ENCODE results near the gene RSPH9.
A peak's percentile ranks its signal among the peaks of the same experiment; 100 is the strongest.
"Not testable (repeated sequence)": the region's sequence is repeated elsewhere in the genome, so short reads cannot be mapped to it uniquely, and the experiment has no call there.

Gene RSPH9

DNA sequence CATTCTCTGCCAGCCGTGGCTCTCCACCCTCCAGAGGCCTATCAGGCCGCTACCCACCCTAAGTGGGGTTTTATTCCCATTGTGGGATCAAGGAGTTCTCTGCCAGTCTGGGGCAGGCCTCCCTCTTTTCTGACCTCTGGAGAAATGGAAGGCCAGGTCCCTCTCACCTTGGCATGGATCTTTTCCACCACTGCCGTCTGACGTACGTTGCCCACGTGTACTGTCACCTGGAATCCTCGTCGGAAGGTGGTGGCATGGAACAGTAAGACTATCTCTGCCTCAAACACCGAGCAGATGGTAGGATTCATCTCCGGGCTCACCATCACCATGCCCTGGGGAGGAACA lies 23.0 kb upstream of the RSPH9 start:
- Histone ChIP-seq H3K36me3 (ENCODE audit: control insufficient read depth, insufficient read depth, low read length) (peaks cover 46% of the 10 kb centered on the region), H3K27ac (ENCODE audit: low read depth, low read length) (no peak overlapping the region), H3K27me3 (ENCODE audit: control insufficient read depth, insufficient read depth, low read length) (no peaks in the 10 kb centered on the region), H3K4me3 (ENCODE audit: low read length) (no peak overlapping the region), H3K9ac (ENCODE audit: low read length) (no peak overlapping the region), H3K4me1 (ENCODE audit: control insufficient read depth, insufficient read depth, low read length) (peaks cover under 1% of the 10 kb centered on the region)

DNA sequence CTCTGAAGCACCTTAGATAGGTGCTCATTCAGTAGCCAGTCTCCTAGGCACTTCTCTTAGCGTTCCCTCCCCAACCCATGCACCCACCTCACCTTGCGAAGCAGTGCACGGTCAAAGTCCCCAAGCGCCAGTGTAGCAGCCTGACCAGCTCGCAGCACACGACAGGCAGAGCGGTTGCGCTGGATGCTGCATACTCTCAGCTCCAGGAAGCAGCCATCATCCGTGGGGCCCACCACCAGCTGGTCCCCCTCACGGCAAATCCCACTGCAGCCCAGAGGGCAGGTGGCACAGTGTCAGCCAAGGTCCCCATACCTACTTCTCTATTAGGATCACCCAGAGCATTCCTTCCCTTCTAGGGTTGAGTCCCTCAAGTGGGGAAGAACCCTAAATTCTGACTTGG lies 22.3 kb upstream of the RSPH9 start:
- Histone ChIP-seq H3K36me3 (ENCODE audit: control insufficient read depth, insufficient read depth, low read length) (peaks cover 46% of the 10 kb centered on the region), H3K27me3 (ENCODE audit: control insufficient read depth, insufficient read depth, low read length) (no peaks in the 10 kb centered on the region), H3K9ac (ENCODE audit: low read length) (no peak overlapping the region), H3K4me3 (ENCODE audit: low read length) (no peak overlapping the region), H3K27ac (ENCODE audit: low read depth, low read length) (no peak overlapping the region), H3K4me1 (ENCODE audit: control insufficient read depth, insufficient read depth, low read length) (peaks cover 8% of the 10 kb centered on the region)

DNA sequence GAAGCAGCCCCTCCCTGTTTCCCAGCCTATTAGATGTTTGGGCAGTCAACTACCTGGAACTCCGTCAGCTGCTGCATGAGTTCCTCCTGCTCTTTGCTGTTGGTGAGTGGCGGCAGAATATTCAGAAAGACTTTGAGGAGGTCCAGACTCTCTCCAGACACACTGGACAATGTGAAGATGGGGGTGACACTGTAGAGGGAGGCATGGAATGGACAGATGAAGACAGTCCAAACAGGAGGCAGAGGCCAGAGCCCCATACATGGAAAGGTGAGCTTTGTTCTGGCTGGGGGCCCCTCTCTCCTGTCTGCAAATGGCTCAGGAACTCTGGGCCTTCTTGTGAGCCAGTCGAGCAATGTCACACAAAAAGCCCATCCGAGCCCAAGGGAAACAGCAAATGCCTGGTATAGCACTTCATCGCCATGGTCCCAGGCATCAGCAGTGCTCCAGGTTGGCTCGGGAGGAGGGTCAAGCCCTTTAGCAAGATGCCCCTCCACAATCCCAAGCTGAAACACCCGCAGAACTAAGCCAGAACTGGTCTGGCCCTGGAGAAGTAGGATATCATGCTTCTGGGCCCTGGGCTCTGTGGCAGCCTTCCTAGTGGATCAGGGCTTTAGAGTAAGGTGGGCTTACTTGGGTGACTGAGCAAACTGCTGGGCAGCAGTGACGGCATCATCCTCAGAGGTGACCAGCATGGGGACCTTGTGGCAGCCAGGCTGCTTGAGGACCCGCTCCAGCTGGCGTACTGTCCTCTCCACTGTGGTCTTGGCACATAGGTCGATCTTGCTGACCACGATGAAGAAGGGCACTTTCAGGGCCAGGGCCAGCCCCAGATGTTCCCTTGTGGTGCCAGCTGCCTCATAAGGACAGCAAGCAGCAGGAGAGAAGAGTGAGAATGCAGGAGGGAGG lies 20.7 kb upstream of the RSPH9 start:
- Histone ChIP-seq H3K36me3 (ENCODE audit: control insufficient read depth, insufficient read depth, low read length) (peaks cover 46% of the 10 kb centered on the region), H3K4me3 (ENCODE audit: low read length) (no peak overlapping the region)

DNA sequence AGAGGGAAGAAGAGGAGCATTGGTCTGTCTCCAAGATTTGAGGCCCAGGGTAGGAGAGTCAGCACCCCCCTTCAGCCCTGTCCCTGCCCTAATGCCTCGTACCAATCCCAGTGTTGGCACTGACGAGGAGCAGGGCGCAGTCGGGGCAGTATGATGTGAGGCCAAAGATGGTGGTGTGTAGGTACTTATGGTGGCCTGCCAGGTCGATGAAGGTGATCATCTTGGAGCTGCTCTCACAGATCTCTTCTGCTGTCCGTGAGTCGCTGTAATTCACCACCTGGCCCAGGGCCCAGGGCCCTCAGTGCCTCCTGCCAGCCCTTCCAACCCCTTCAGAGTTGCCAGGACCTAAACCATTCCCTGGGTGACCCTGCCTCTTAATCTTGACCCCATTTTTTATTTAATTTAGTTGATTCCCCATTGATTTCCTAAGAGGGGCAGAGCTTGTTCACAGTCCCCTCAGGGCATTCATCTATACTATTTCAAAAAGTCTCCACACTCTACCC lies 20.0 kb upstream of the RSPH9 start:
- H3K4me3 ChIP-seq (ENCODE audit: low read length): no peak overlapping the region
- H3K36me3 ChIP-seq (ENCODE audit: control insufficient read depth, insufficient read depth, low read length): peaks cover 46% of the 10 kb centered on the region
- H3K27ac ChIP-seq (ENCODE audit: low read depth, low read length): no peak overlapping the region
- H3K27me3 ChIP-seq (ENCODE audit: control insufficient read depth, insufficient read depth, low read length): no peaks in the 10 kb centered on the region
- no peak overlapping the region for H3K9ac ChIP-seq (ENCODE audit: low read length)
- peaks cover 8% of the 10 kb centered on the region for H3K4me1 ChIP-seq (ENCODE audit: control insufficient read depth, insufficient read depth, low read length)

More for the DNA sequence above, 20.7 kb upstream of the RSPH9 start:
- H3K27me3 ChIP-seq (ENCODE audit: control insufficient read depth, insufficient read depth, low read length): no peaks in the 10 kb centered on the region
- peaks cover 8% of the 10 kb centered on the region for H3K4me1 ChIP-seq (ENCODE audit: control insufficient read depth, insufficient read depth, low read length)
- no peak overlapping the region for H3K27ac ChIP-seq (ENCODE audit: low read depth, low read length)
- no peak overlapping the region for H3K9ac ChIP-seq (ENCODE audit: low read length)

DNA sequence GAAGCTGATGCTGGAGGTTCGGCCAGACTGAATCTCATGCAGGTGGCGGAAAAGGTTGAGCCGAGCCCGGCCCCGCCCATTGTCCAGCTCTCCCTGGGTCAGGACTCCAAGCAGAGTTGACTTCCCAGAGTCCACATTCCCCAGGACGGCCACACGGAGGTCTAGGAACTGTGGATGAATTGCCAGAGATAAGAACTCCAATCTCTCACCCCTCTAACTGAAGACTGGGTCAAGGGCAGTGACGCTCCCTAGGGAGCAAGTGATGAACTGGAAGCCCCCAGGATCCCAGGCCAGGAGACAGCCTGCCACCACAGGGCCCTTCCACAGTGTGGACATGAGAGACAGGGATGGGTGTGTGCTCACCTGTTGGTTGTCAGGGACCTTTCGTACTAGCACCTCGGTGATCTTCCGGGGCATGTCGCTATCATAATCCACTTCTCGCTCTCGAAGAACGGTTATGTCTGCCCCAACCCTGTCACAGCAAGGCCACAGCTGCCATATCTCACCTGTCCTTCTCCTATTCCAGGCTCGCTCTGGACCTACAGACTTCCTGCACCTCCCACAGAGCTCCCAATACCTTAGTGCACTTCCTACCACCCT lies 19.3 kb upstream of the RSPH9 start:
- peaks cover 45% of the 10 kb centered on the region for H3K36me3 ChIP-seq (ENCODE audit: control insufficient read depth, insufficient read depth, low read length)
- no peak overlapping the region for H3K9ac ChIP-seq (ENCODE audit: low read length)
- no peak overlapping the region for H3K4me3 ChIP-seq (ENCODE audit: low read length)
- H3K4me1 ChIP-seq (ENCODE audit: control insufficient read depth, insufficient read depth, low read length): peaks cover 8% of the 10 kb centered on the region
- no peaks in the 10 kb centered on the region for H3K27me3 ChIP-seq (ENCODE audit: control insufficient read depth, insufficient read depth, low read length)
- H3K27ac ChIP-seq (ENCODE audit: low read depth, low read length): no peak overlapping the region

DNA sequence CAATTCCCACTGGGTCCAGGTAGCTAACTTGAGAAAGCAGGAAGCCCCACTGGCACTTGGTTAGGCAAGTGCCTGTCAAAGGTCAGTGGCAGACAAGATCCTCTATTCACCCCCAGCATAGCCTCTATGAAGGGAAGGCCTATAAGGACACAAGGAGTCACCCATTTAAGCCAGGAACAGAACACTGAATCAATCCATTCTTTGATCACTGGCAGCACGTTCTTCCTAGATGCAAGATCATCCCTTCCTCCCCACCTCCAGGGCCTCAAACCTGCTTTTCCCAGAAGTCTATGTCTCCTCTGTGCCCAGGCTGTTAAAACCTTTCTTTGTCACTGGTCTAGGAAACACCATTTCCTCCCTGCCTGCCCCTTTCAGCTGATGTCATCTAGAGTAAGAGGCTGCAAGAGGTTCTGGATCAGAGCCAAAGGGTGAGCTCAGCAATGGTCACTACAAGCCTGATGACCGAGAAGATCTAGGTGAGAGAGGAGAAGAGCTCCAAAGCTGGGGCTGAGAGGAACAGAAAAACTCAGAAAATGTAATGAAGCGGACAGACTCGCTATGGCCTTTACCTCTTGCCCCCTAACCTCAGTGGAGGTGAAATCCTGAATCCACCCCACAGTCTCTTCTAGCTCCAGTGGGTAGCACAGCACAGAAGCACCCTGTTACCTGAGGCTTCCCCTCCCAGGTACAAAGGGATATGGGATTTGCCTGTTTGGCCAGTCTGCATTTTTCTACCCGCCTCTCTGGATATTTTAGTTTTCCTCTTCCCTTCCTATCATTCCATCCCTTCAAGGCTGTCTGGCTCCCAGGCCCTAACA lies 17.6 kb upstream of the RSPH9 start:
- H3K9ac ChIP-seq (ENCODE audit: low read length): peak overlapping the region; percentile 32
- H3K27me3 ChIP-seq (ENCODE audit: control insufficient read depth, insufficient read depth, low read length): no peaks in the 10 kb centered on the region
- peak overlapping the region; percentile 35 for H3K27ac ChIP-seq (ENCODE audit: low read depth, low read length)
- no peak overlapping the region for H3K4me3 ChIP-seq (ENCODE audit: low read length)
- peaks cover 31% of the 10 kb centered on the region for H3K36me3 ChIP-seq (ENCODE audit: control insufficient read depth, insufficient read depth, low read length)
- peaks cover 8% of the 10 kb centered on the region for H3K4me1 ChIP-seq (ENCODE audit: control insufficient read depth, insufficient read depth, low read length)

DNA sequence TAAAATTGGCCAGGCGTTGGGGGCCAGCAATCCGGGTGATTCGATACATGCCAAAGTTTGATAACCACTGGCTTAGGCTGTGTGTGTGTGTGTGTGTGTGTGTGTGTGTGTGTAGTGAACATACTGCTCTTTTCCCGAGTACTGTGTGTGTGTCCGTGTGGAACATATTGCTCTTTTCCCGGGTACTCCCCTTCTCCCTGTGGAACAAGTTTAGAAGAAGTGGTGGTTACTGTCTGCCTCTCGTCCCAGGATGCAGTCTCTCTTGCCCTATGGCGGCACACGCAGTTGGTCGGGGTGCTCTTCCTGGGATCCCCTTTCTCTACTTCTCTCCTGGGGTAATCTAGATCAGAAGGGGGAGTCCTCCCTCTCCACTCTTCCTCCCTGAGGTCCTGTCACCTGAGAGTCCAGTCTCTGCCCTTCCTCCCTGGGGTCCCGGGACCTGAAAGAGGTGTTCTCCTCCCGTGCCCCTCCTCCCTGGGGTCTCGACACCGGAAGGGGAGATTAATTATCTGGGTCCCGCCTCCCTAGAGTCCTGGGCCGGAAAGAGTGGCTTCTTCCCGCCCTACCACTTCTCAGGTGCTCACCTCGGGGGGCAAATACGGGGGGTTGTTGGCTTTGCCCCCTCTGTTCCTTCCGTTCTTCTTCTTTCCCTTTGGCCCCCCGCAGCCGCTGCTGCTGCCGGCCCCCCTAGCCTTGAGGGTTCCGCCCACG lies 16.3 kb upstream of the RSPH9 start:
- Histone ChIP-seq H3K4me3 (ENCODE audit: low read length) (peak overlapping the region; percentile 99), H3K36me3 (ENCODE audit: control insufficient read depth, insufficient read depth, low read length) (peaks cover 24% of the 10 kb centered on the region), H3K27me3 (ENCODE audit: control insufficient read depth, insufficient read depth, low read length) (no peaks in the 10 kb centered on the region), H3K27ac (ENCODE audit: low read depth, low read length) (peak overlapping the region; percentile 96), H3K9ac (ENCODE audit: low read length) (peak overlapping the region; percentile 96), H3K4me1 (ENCODE audit: control insufficient read depth, insufficient read depth, low read length) (peaks cover 8% of the 10 kb centered on the region)

DNA sequence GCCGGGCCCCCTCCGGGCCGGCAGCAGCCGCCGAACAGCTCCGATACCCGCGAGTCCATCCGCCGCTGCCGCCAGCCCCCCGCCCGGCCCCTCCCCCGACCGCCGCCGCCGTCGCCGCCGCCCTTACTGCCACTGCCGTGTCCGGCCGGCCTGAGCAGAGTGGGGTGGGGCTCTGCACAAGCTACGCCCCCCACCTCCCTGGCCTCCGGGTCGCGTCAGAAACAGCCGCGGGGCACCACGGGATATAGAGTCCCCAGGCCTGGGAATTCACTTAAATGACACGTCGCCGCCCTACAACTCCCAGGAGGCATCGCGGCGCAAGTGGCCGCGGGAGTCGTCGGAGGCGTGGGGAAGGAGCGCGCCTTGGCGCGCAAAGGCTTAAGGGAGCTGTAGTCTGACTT lies 15.7 kb upstream of the RSPH9 start, which contains the start of gene GTPBP2:
GTPBP2 (minus strand) TSS at position 161 of the 401 bp plus-strand sequence; CDS start at position 59, 102 bp downstream.
- H3K36me3 ChIP-seq (ENCODE audit: control insufficient read depth, insufficient read depth, low read length): peaks cover 18% of the 10 kb centered on the region
- H3K4me1 ChIP-seq (ENCODE audit: control insufficient read depth, insufficient read depth, low read length): peaks cover 8% of the 10 kb centered on the region
- peak within 1 kb of the TSS; percentile 96 for H3K9ac ChIP-seq (ENCODE audit: low read length)
- H3K27ac ChIP-seq (ENCODE audit: low read depth, low read length): peak within 1 kb of the TSS; percentile 96
- no peaks in the 10 kb centered on the region for H3K27me3 ChIP-seq (ENCODE audit: control insufficient read depth, insufficient read depth, low read length)
- H3K4me3 ChIP-seq (ENCODE audit: low read length): peak within 1 kb of the TSS; percentile 99

DNA sequence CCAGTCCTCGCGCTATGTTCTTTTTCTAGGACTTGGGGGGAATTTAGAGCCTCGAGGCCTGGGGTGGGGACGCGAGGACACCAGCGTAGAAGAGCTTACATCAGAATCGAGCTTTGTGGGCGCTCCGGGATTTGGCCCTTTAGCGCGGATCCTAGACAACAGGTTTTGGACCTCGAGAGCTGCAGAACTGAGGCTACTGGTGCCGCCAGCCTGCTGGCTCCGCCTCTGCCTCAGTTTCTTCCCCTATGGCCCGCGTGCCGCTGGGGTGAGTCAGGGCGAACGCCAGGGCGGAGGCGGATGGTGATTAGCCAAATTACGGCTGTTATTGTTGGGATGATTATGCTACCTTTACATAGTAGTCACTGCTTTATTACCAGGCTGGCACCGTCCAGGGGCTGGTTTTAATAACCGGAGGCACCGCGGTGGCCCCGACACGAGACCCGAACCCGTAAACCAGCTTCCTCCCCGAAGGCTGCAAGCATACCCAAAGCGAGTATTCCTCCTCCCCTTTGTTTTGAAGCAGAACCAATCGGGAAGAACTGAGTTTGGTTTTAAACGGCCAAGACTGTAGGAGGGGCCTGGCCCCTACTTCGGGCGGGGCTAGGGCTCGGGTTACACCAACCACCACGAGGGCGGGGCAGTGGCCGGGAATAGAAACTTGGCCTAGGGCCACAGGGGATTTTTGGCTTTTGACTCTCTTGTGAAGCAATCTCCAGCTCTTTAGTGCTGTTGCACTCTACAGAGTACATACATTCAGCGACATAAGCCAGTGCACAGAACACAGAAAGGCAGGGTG lies 15.1 kb upstream of the RSPH9 start:
- H3K9ac ChIP-seq (ENCODE audit: low read length): peak overlapping the region; percentile 77
- peak overlapping the region; percentile 89 for H3K4me3 ChIP-seq (ENCODE audit: low read length)
- no peaks in the 10 kb centered on the region for H3K27me3 ChIP-seq (ENCODE audit: control insufficient read depth, insufficient read depth, low read length)
- H3K4me1 ChIP-seq (ENCODE audit: control insufficient read depth, insufficient read depth, low read length): peaks cover 8% of the 10 kb centered on the region
- peak overlapping the region; percentile 96 for H3K27ac ChIP-seq (ENCODE audit: low read depth, low read length)
- peaks cover 12% of the 10 kb centered on the region for H3K36me3 ChIP-seq (ENCODE audit: control insufficient read depth, insufficient read depth, low read length)

DNA sequence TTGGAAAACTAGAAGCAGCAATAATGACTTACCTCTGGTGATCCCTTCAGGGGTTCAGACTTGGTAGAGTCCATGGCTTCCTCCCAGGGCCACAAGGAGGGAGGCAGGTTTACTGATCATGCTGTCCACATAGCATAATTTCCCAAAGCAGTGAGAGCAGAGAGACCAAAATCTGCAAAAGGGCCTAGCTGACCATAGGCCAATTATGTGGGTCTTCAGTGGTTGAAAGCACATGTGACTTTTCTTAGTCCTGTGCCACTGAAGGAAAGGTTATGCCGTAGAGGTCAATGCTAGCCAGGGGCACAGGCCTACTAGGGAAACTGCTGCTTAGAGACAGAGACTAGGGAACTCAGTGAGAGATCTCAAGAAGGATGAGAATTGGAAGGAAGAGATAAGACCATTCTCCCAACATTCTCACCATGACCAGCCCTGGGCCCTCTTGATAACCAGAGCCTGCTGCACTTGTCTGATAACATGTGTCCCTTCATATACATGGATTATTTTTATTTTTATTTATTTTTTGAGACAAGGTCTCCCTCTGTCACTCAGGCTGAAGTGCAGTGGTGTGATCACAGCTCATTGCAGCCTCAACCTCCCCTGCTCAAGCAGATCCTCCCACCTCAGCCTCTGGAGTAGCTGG lies 13.7 kb upstream of the RSPH9 start:
- H3K4me3 ChIP-seq (ENCODE audit: low read length): no peak overlapping the region
- no peaks in the 10 kb centered on the region for H3K27me3 ChIP-seq (ENCODE audit: control insufficient read depth, insufficient read depth, low read length)
- no peak overlapping the region for H3K9ac ChIP-seq (ENCODE audit: low read length)
- peaks cover 12% of the 10 kb centered on the region for H3K4me1 ChIP-seq (ENCODE audit: control insufficient read depth, insufficient read depth, low read length)
- peaks cover 3% of the 10 kb centered on the region for H3K36me3 ChIP-seq (ENCODE audit: control insufficient read depth, insufficient read depth, low read length)
- H3K27ac ChIP-seq (ENCODE audit: low read depth, low read length): peak overlapping the region; percentile 3

DNA sequence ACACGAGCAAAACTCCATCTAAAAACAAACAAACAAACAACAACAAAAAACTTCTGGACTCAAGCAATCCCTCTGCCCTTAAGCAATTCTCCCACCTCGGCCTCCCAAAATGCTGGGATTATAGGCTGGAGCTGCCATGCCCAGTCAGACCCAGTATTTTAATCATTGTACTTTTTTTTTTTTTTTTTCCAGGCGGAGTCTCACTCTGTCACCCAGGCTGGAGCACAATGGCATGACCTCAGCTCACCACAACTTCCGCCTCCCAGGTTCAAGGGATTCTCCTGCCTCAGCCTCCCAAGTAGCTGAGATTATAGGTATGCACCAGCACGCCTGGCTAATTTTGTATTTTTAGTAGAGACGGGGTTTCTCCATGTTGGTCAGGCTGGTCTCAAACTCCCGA lies 11.8 kb upstream of the RSPH9 start:
- not testable (repeated sequence) for H3K9ac ChIP-seq (ENCODE audit: low read length); H3K4me1 ChIP-seq (ENCODE audit: control insufficient read depth, insufficient read depth, low read length); H3K4me3 ChIP-seq (ENCODE audit: low read length); H3K36me3 ChIP-seq (ENCODE audit: control insufficient read depth, insufficient read depth, low read length); H3K27ac ChIP-seq (ENCODE audit: low read depth, low read length); H3K27me3 ChIP-seq (ENCODE audit: control insufficient read depth, insufficient read depth, low read length)
